GM18909 (cell line): ENCODE results near the gene SGK1.

Experiments used
- ATAC-seq: cut with Tn5 transposase; IDR thresholded peaks from one replicate; pipeline ENCODE4 v1.9.1; 2021; ENCODE audit warnings: mild to moderate bottlenecking; ENCODE audit not compliant: unreplicated experiment, poor library complexity

SGK1 gene

GRCh38 chr6:134147034-134147533 lies 170.8 kb downstream of the SGK1 start:
- ATAC-seq: no peak

- no peak for ATAC-seq
Measured at GRCh38 chr6:134146268-134147033, 171.5 kb downstream of the SGK1 start.

- no peak for ATAC-seq
Measured at GRCh38 chr6:134145786-134146185, 172.1 kb downstream of the SGK1 start.

- ATAC-seq: no peak
Measured at GRCh38 chr6:134138226-134138975, 179.5 kb downstream of the SGK1 start.

GRCh38 chr6:134134654-134135053 lies 183.3 kb downstream of the SGK1 start:
- ATAC-seq: no peak

GRCh38 chr6:134132494-134133141 lies 185.3 kb downstream of the SGK1 start:
- ATAC-seq: no peak

GRCh38 chr6:134131530-134132139 lies 186.3 kb downstream of the SGK1 start:
- ATAC-seq: no peak

GRCh38 chr6:134128146-134128545 lies 189.8 kb downstream of the SGK1 start:
- ATAC-seq: no peak

- ATAC-seq: no peak
Measured at GRCh38 chr6:134123666-134124208, 194.2 kb downstream of the SGK1 start.

GRCh38 chr6:134122775-134123174 lies 195.1 kb downstream of the SGK1 start:
- ATAC-seq: no peak

GRCh38 chr6:134119486-134119885 lies 198.4 kb downstream of the SGK1 start:
- no peak for ATAC-seq
